GM08714 (cell line): ENCODE data around the gene ROGDI.

Source experiments
- H3K4me3 ChIP-seq: fragments of 200-500 bp; sonication (Bioruptor generic); 2 replicates; pipeline ENCODE4 v1.5.1; 2014; ENCODE audit warnings: mild to moderate bottlenecking, low read length, inconsistent platforms
- ZNF274 ChIP-seq: IDR thresholded peaks from 2 replicates; pipeline ENCODE4 v1.6.1; 2012; ENCODE audit warnings: mild to moderate bottlenecking, low read depth, low read length

The ROGDI gene

GRCh38 chr16:4828567-4829321 lies 26.3 kb upstream of the ROGDI start:
- TF ChIP-seq ZNF274, result no peak

GRCh38 chr16:4826980-4827379 lies 24.5 kb upstream of the ROGDI start:
- TF ChIP-seq ZNF274, result no peak
- H3K4me3 ChIP-seq, result no peak overlapping the region

More at GRCh38 chr16:4828567-4829321, 26.3 kb upstream of the ROGDI start:
- H3K4me3 ChIP-seq, result no peak overlapping the region

- H3K4me3 ChIP-seq, result no peak overlapping the region
- TF ChIP-seq ZNF274, result no peak
These were observed 24.1 kb upstream of the ROGDI start for GRCh38 chr16:4826526-4826925.

GRCh38 chr16:4825196-4825595 lies 22.8 kb upstream of the ROGDI start:
- H3K4me3 ChIP-seq, result no peak overlapping the region
- TF ChIP-seq ZNF274, result no peak

GRCh38 chr16:4820652-4821051 lies 18.2 kb upstream of the ROGDI start:
- no peak for TF ChIP-seq ZNF274
- H3K4me3 ChIP-seq, result no peak overlapping the region

DNA sequence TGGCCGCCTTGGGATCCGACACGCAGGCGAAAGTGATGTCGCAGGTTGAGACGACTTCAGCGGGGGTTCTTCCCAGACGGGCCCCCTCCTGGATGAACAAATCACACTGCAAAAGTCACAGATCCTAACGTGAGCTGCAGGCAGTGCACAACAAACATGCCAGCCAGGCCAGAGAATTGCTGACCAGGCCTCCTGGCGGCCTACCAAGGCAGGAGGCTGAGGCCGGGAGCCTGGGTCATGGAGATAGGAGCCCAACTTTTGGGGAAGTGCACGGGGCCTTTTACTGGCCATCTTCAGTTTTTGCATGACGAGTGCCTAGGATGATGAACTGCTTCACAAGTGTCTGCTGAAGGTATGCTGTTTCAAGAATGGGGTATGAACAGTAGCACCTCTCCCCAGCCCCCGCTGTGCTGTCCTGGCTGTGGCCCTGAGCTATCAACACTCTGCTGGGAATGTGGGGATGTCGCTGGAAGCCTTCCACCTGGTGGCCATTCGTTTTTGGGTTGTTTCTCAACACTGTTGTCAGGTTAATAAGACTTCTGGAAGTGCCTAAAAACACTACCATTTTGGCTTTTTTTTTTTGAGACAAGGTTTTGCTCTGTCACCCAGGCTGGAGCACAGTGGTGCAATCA lies 12.2 kb upstream of the ROGDI start:
- no peak overlapping the region for H3K4me3 ChIP-seq
- no peak for TF ChIP-seq ZNF274

DNA sequence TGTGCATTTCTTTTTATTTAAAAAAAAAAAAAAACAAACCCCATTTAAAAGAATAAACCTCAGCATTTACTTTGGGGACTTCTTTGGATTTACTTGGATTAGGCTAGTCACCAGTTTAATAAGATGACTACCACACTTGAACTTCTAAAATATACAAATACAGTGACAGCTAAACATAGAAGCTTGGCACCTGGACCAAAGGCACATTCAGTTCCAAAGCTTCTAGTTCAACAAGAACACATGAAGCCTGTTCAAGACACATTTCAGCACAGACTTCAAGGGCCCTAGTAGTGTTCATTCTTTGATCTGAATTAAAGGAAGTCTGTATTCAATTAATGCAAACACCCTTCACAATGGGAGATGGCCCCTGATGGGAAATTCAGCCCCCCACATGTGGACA lies 11.6 kb upstream of the ROGDI start:
- TF ChIP-seq ZNF274, result no peak
- no peak overlapping the region for H3K4me3 ChIP-seq

DNA sequence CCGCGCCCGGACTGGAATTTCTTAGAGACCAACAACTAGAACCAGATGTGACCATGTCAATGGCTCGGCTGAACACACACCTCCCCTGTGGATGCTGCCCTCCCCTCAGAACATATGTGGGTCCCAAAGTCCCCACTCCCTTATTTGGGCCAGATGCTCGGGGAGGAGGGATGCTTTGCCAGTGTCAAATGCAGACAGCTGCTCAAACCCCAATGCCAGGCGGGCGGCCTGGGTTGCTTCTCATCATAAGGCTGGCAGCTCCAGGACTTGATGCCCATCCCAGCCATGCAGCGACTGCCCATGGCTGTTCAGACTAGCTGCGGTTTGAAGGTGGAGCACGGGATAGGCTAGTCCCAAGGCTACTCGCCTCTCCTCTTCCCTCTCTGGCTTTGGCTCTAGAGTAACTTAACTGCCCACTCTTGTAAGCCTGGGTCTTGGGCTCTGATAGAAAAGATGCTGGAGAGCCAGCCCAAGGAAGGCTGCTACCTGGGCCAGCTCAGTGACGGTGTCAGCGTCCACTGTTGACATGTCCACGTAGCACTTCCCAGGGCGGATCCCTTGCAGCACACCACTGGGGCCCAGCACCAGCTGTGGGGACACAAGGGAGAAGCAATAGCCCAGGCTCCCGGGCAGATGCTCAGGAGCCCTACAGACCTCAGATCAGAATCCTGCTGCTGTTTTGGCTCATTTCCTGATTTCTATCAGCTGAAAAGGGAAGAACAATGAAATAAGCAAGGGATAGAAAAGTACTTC lies 11.0 kb upstream of the ROGDI start:
- no peak overlapping the region for H3K4me3 ChIP-seq
- TF ChIP-seq ZNF274, result no peak

- TF ChIP-seq ZNF274, result no peak
- no peak overlapping the region for H3K4me3 ChIP-seq
These were observed 9.3 kb upstream of the ROGDI start for GRCh38 chr16:4811773-4812172.

GRCh38 chr16:4811242-4811641 lies 8.8 kb upstream of the ROGDI start:
- TF ChIP-seq ZNF274, result no peak
- no peak overlapping the region for H3K4me3 ChIP-seq

DNA sequence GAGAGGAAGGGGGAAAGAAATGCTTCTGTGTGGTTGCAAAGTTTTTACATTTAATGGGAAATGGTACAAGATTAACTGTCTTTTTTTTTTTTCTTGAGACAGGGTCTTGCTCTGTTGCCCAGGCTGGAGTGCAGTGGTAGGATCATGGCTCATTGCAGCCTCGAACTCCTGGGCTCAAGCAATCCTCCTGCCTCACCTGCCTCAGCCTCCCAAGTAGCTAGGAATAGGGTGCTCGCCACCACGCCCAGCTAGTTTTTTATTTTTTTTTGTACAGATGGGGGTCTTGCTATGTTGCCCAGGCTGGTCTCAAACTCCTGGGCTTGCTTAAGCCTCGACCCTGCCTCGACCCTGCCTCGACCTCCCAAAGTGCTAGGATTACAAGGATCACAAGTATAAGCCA lies 3.8 kb upstream of the ROGDI start:
- H3K4me3 ChIP-seq, result no peak overlapping the region
- no peak for TF ChIP-seq ZNF274

DNA sequence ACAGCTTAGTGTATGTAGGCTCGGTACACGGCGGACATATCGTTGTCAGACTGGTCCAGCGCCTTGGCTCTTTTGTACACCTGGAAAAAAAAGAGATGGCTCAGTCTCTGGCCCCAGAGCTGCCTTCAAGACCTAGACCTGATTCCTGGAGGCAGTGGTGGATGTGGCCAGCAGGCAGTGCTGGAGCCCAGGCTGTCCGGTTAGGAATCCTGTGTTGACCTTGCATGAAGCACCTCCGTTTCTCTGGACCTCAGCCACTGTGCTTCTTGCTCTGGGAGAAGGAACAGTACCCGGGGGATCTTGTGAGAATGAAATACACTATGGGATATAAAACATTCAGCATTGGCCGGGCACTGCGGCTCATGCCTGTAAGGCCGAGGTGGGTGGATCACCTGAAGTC lies 2.8 kb upstream of the ROGDI start:
- no peak overlapping the region for H3K4me3 ChIP-seq
- no peak for TF ChIP-seq ZNF274

DNA sequence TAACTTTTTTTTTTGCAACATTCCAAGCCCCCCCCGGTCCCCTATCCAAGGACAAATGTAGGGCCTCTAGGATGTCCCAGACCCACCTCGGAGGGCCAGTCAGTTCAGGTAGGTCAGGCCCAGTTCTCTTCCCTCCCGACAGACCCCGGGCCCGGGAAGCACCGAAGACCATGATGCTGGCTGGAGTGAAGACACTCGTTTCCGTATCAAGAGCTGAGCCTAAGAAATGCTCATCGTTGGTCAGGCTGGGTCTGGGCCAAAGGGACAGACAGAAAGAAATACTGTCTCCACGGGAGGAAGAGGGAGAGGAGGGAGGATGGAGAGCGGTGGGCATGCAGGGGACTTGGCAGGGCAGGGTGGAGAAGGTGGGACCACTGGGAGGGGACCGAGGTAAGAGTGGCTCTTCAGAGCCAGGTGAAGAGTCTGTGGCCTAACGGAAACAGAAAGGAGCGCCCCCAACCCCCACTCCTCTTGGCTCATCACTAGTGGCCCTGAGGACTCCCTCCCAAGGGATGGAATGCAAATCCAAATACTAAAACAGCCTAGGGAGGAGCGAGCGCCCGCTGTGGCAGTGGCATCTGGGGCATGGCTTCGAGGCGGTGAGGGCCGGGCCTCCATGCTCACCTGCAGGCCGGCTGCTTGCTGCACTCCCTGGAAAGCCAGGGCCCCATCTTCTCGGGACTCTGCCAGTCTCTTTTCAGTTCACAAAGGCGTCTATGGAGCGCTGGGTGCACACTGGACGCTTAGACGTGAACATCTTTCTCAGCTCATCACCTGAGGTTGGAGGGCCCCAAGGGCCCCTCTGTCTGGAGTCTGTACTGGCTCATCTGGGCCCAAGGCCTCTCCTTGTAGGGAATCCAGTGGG lies 1.7 kb upstream of the ROGDI start:
- no peak for TF ChIP-seq ZNF274
- no peak overlapping the region for H3K4me3 ChIP-seq

DNA sequence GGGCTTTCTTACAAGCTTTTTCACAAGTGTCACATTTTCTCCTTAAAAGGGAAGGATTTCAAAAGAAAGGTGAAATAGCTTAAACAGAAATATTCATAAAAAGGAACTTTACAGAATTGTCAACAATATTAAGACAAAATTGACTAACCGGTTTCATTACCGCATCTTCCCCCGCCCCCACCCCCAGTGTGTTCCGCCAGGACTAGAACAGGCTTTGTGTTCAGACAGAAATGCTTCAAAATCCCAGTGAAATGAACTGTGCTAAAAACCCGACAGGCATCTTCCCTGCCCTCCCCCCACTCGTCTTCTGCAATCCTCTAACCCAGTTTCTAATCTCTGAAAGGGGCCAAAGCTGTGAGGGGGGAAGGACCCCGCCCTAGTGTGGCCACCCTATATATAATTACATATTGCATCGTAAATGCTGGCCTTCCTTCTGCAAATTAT lies 990 bp upstream of the ROGDI start:
- H3K4me3 ChIP-seq, result no peak overlapping the region; the same call in 1 of the 2 replicates
- no peak for TF ChIP-seq ZNF274
